K562 (cell line): ENCODE results near the gene CEP44. TPM values are rescaled to one million over a fixed set of nuclear protein-coding genes. Genes with fewer than 3 reads are reported as not detected.

Experiments used
- ATAC-seq: fragments of 200-7000 bp; cut with Tn5 transposase; 3 replicates; pipeline ENCODE4 v1.9.1; 2020; ENCODE audit warnings: moderate library complexity
- BruUV-seq: library from RNA; stranded (reverse); fragments of 400-500 nt; replicated peaks from 2 replicates; lab custom pipeline; 2021; lab: Mats Ljungman, UMichigan
- CTCF ChIA-PET: fragments of 300-600 bp; formaldehyde crosslinking; extraction: SDS; loops from one replicate; lab custom pipeline; 2021; ENCODE audit warnings: low intra/inter-chr PET ratio; lab: Yijun Ruan, JAX
- POLR2A ChIA-PET: fragments of 300-600, 350-650 bp; sonication (Branson Sonifier 250); formaldehyde crosslinking; extraction: SDS; loops from one replicate; lab custom pipeline; 2021; ENCODE audit warnings: antibody characterized with exemption, inconsistent platforms; lab: Yijun Ruan, JAX
- DNase-seq, 4 experiments: peaks; one replicate each; pipeline versions ENCODE4 v3.0.0 to v3.0.0-alpha.2; 2011 to 2018; ENCODE audit warnings: low spot score in 3 of 4, mixed read lengths in 3 of 4; ENCODE audit errors: extremely low read depth in 1 of 4
- FAIRE-seq: peaks from 2 replicates; lab custom pipeline; 2011; peaks lifted over from hg19 to GRCh38; lab: Jason Lieb, UNC
- H2AFZ ChIP-seq: 2 replicates; pipeline ENCODE4 v1.6.0; 2011; ENCODE audit warnings: low read depth, low read length, control low read depth, inconsistent platforms
- H3K27ac ChIP-seq: fragments of 200-600 bp; 3 replicates; pipeline ENCODE4 v1.8.0; 2011; ENCODE audit warnings: low read depth, mild to moderate bottlenecking, control low read depth, inconsistent platforms, low read length, moderate library complexity, mixed read lengths; ENCODE audit errors: extremely low read depth
- H3K27me3 ChIP-seq, 2 experiments: fragments of 300-600 bp in 1 of 2; 2 replicates in 1 of 2; 3 replicates in 1 of 2; pipeline versions ENCODE4 v1.6.0 to v1.8.0; 2011; ENCODE audit warnings: inconsistent platforms in 2 of 2, low read length in 2 of 2, mild to moderate bottlenecking in 1 of 2, mixed read lengths in 1 of 2, moderate library complexity in 1 of 2; ENCODE audit not compliant: control insufficient read depth in 2 of 2, insufficient read depth in 2 of 2
- H3K36me3 ChIP-seq: fragments of 300-600 bp; 3 replicates; pipeline ENCODE4 v1.8.0; 2011; ENCODE audit warnings: mild to moderate bottlenecking, low read length, inconsistent platforms; ENCODE audit not compliant: control insufficient read depth, insufficient read depth
- H3K4me1 ChIP-seq, 2 experiments: fragments of 200-600 bp in 1 of 2; replicated peaks in 1 of 2; 2 replicates in 1 of 2; 3 replicates in 1 of 2; pipeline versions ENCODE4 v1.5.1 to v1.8.0; 2011; ENCODE audit warnings: inconsistent platforms in 2 of 2, low read length in 2 of 2, mild to moderate bottlenecking in 1 of 2, mixed read lengths in 1 of 2, moderate library complexity in 1 of 2; ENCODE audit not compliant: control insufficient read depth in 2 of 2, insufficient read depth in 2 of 2
- H3K4me2 ChIP-seq: 2 replicates; pipeline ENCODE4 v1.6.1; 2011; ENCODE audit warnings: low read length, control low read depth, inconsistent platforms, mixed read lengths; ENCODE audit not compliant: insufficient read depth
- H3K4me3 ChIP-seq: fragments of 200-600 bp; sonication (generic), shearing (Covaris generic); 2 replicates; pipeline ENCODE4 v1.5.1; 2016; ENCODE audit warnings: control low read depth, inconsistent platforms
- H3K79me2 ChIP-seq: fragments of 200-600 bp; 3 replicates; pipeline ENCODE4 v1.8.0; 2011; ENCODE audit warnings: low read length, inconsistent platforms; ENCODE audit not compliant: control insufficient read depth, insufficient read depth
- H3K9ac ChIP-seq, 2 experiments: 2 replicates each; pipeline versions ENCODE4 v1.6.0 to v1.6.1; 2011; ENCODE audit warnings: low read depth in 2 of 2, low read length in 2 of 2, control low read depth in 1 of 2, inconsistent platforms in 1 of 2, mild to moderate bottlenecking in 1 of 2, mixed read lengths in 1 of 2; ENCODE audit not compliant: insufficient read depth in 1 of 2
- H3K9me1 ChIP-seq: one replicate; pipeline ENCODE4 v1.6.0; 2011; ENCODE audit warnings: inconsistent platforms, mild to moderate bottlenecking, low read length, moderate library complexity; ENCODE audit not compliant: control insufficient read depth, insufficient read depth
- H3K9me3 ChIP-seq: replicated peaks from 2 replicates; pipeline ENCODE4 v1.5.1; 2011; ENCODE audit warnings: low read depth, low read length, inconsistent platforms; ENCODE audit not compliant: control insufficient read depth, insufficient read depth
- H4K20me1 ChIP-seq: replicated peaks from 2 replicates; pipeline ENCODE4 v1.6.1; 2011; ENCODE audit warnings: low read length, inconsistent platforms, mixed read lengths; ENCODE audit not compliant: control insufficient read depth, insufficient read depth
- BHLHE40 ChIP-seq: IDR thresholded peaks from 2 replicates; pipeline ENCODE4 v1.6.1; 2011; ENCODE audit warnings: low read length, improper control_type of control experiment
- CHD1 ChIP-seq: fragments of 200-600 bp; sonication (generic); IDR thresholded peaks from one replicate; pipeline ENCODE4 v1.6.1; 2012; ENCODE audit warnings: mild to moderate bottlenecking, moderate library complexity, low read length, inconsistent platforms
- E2F3 ChIP-seq: fragments of 250-450 bp; sonication (Bioruptor Pico); IDR thresholded peaks from 2 replicates; pipeline ENCODE4 v1.4.0; 2020; ENCODE audit warnings: mild to moderate bottlenecking
- FOXA1 ChIP-seq: fragments of 450-650 bp; IDR thresholded peaks from 2 replicates; pipeline ENCODE4 v1.6.1; 2016; ENCODE audit warnings: mild to moderate bottlenecking, borderline replicate concordance
- FOXM1 ChIP-seq, 2 experiments: fragments of 450-650 bp in 1 of 2; sonication (generic) in 1 of 2; formaldehyde crosslinking in 1 of 2; IDR thresholded peaks; 2 replicates each; pipeline versions ENCODE4 v1.6.1 to v1.9.0; 2017 to 2022; ENCODE audit warnings: low read depth in 2 of 2, mild to moderate bottlenecking in 2 of 2, missing genetic modification reagents in 1 of 2, moderate library complexity in 1 of 2
- MAFG ChIP-seq: fragments of 450-650 bp; conservative IDR thresholded peaks from 2 replicates; pipeline ENCODE4 v1.6.1; 2016; ENCODE audit warnings: missing genetic modification characterization, missing compliant biosample characterization
- POU5F1 ChIP-seq: fragments of 150-350 bp; IDR thresholded peaks from 2 replicates; pipeline ENCODE4 v1.6.1; 2014; ENCODE audit warnings: borderline replicate concordance, low read length, low read depth, mild to moderate bottlenecking; ENCODE audit not compliant: partially characterized antibody
- PPARD ChIP-seq: fragments of 250-450 bp; sonication (Bioruptor Pico); IDR thresholded peaks from 2 replicates; pipeline ENCODE4 v1.8.0; 2022; ENCODE audit warnings: inconsistent platforms, mild to moderate bottlenecking, moderate library complexity
- PRMT5 ChIP-seq: sonication (generic); formaldehyde crosslinking; IDR thresholded peaks from 2 replicates; pipeline ENCODE4 v1.5.0; 2020; ENCODE audit warnings: missing genetic modification reagents
- SMARCA5 ChIP-seq: fragments of 450-650 bp; IDR thresholded peaks from 2 replicates; pipeline ENCODE4 v1.6.1; 2016
- ZNF140 ChIP-seq: fragments of 250-450 bp; sonication (Bioruptor Pico); IDR thresholded peaks from 2 replicates; pipeline ENCODE4 v1.8.0; 2021; ENCODE audit warnings: moderate library complexity, mild to moderate bottlenecking, inconsistent platforms
- ZNF146 ChIP-seq: IDR thresholded peaks from one replicate; pipeline ENCODE4 v1.6.1; 2018; ENCODE audit warnings: missing compliant biosample characterization; ENCODE audit not compliant: unreplicated experiment
- ZNF175 ChIP-seq: fragments of 200-800 bp; sonication (Bioruptor generic); IDR thresholded peaks from 2 replicates; pipeline ENCODE4 v1.6.1; 2016; ENCODE audit warnings: low read depth, mild to moderate bottlenecking, missing genetic modification characterization, missing compliant biosample characterization
- ZNF354B ChIP-seq: fragments of 250-450 bp; sonication (Bioruptor Pico); IDR thresholded peaks from 2 replicates; pipeline ENCODE4 v1.4.0; 2020
- WGBS: fragments of 100-300 bp; shearing (Covaris generic); methylation state at CpG from one replicate; pipeline ENCODE4 v1.1.6; 2016; ENCODE audit warnings: low coverage, mixed read lengths; ENCODE audit not compliant: insufficient coverage; ENCODE audit errors: missing lambda C conversion rate; 5-methylcytosine and 5-hydroxymethylcytosine counted together
- in situ Hi-C: fragments of 300-500 bp; cut with MboI; formaldehyde crosslinking; loops from 4 replicates; pipeline ENCODE4 v1.15.0; 2018; ENCODE audit warnings: inconsistent platforms, mixed read lengths
- intact Hi-C: fragments of 100-400 bp; cut with micrococcal nuclease; formaldehyde crosslinking; loops from 2 replicates; pipeline ENCODE4 v1.14.2; 2022
- polyA plus RNA-seq, 8 experiments: library from polyadenylated mRNA; depleted of rRNA in 4 of 8; stranded (reverse) in 5 of 8; unstranded in 3 of 8; fragments of >200 nt; fragmentation: Nextera tagmentation in 2 of 8; fragmentation: Illumina TruSeq in 1 of 8; extraction: Ambion mirVana in 2 of 8; extraction: Trizol in 1 of 8; gene quantifications; 2 replicates each; pipeline versions ENCODE4 v1.2.1 to v1.2.3, GENCODE V29; 2011 to 2014; ENCODE audit warnings: inconsistent platforms in 1 of 8, missing spikeins in 1 of 8
- total RNA-seq, 7 experiments: library from RNA; depleted of rRNA in 6 of 7; stranded (reverse); fragments of >200 nt in 6 of 7; fragmentation: Illumina TruSeq in 2 of 7; extraction: Trizol in 2 of 7; gene quantifications; 2 replicates each; pipeline versions ENCODE4 v1.2.1 to v1.2.3, GENCODE V29; 2011 to 2021; ENCODE audit warnings: low replicate concordance in 1 of 7

The CEP44 gene
- total and polyA plus RNA-seq, 9 of the 15 experiments (the other 6 are each of a cell fraction or from before 2014, with no cell fraction given): 19.6 to 45.0 (median 24.4) TPM

DNA sequence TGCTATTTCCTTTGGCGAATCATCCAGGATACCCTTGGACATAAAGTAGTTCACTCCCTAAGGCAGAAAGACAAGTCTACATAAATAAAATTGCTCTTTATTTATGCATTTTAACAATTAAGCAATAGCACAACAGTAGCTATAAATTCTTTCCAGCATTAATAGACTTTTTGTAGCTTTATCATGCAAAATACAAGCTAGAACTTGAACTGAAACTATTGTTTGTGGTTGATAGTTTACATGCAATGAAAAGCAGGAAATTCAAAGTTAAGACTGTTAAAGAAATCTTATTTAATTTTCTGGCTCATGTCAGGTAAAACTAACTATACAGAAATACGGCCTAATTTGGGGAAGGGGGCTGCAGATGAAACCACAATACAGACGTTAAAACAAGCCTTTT, 42.5 kb upstream of the CEP44 start:
- TF ChIP-seq ZNF146 (CRISPR knock-in tag) (no peak), ZNF140 (no peak), BHLHE40 (no peak), CHD1 (no peak), MAFG (tag) (no peak), FOXM1 (IDR thresholded peaks at IDR 0.05; ENCODE audit: low read depth) (no peak), FOXM1 (CRISPR knock-in tag; IDR thresholded peaks at IDR 0.05; ENCODE audit: low read depth) (no peak), PPARD (CRISPR knock-in tag) (no peak), PRMT5 (CRISPR knock-in tag) (no peak), ZNF175 (CRISPR knock-in tag) (no peak), ZNF354B (CRISPR knock-in tag) (no peak), FOXA1 (no peak), SMARCA5 (no peak), POU5F1 (no peak), E2F3 (CRISPR knock-in tag) (no peak)
- in situ Hi-C loops: no loop called here
- no TSS peak for BruUV-seq

More for the DNA sequence above, 42.5 kb upstream of the CEP44 start:
- CTCF ChIA-PET: no interaction called here
- Histone ChIP-seq H3K4me1 (no peaks in the 10 kb centered on the region), H4K20me1 (no peaks in the 10 kb centered on the region), H3K9ac (no peak overlapping the region), H2AFZ (no peak overlapping the region), H3K4me3 (no peak overlapping the region), H3K4me2 (no peak overlapping the region), H3K36me3 (peaks cover 14% of the 10 kb centered on the region; the same call in 1 of the 3 replicates), H3K27me3 (no peaks in the 10 kb centered on the region), H3K79me2 (no peaks in the 10 kb centered on the region), H3K27ac (no peak overlapping the region), H3K9me1 (no peaks in the 10 kb centered on the region), H3K9me3 (no peaks in the 10 kb centered on the region)
- 53% methylated on average over 3 of the region's 3 CpGs for WGBS
- DNase-seq (no peak), ATAC-seq (no peak), FAIRE-seq (no peak)
- intact Hi-C loops: no loop called here
- POLR2A ChIA-PET: interaction anchor here (1.6 kb wide), 1 partner anchor 12 kb away, joined by 4 read pairs; no protein-coding TSS in a partner anchor
